Esophagus muscularis mucosa (tissue), 4 donors: ENCODE measurements around the gene CAPN2. TPM values are rescaled to one million over a fixed set of nuclear protein-coding genes. Genes with fewer than 3 reads are reported as not detected.

Experiments used
- DNase-seq: peaks from one replicate; pipeline ENCODE4 v3.0.0-alpha.2; 2017; ENCODE audit errors: extremely low spot score
- H3K27ac ChIP-seq, 4 donors: fragments of 200-600 bp; sonication (generic); replicated peaks in 1 of 4; 1 replicate in 3 of 4; 2 replicates in 1 of 4; pipeline ENCODE4 v1.5.1; 2016 to 2019; ENCODE audit warnings: mild to moderate bottlenecking in 1 of 4
- H3K27me3 ChIP-seq, 4 donors: fragments of 200-600 bp; sonication (generic); one replicate each; pipeline versions ENCODE4 v1.5.1 to v1.6.0; 2016 to 2019
- H3K36me3 ChIP-seq, 4 donors: fragments of 200-600 bp; sonication (generic); one replicate each; pipeline ENCODE4 v1.5.1; 2016 to 2019
- H3K4me1 ChIP-seq, 4 donors: fragments of 200-600 bp; sonication (generic); one replicate each; pipeline ENCODE4 v1.5.1; 2016 to 2019
- H3K4me3 ChIP-seq, 4 donors: fragments of 200-600 bp; sonication (generic); 1 replicate in 2 of 4; 2 replicates in 2 of 4; pipeline ENCODE4 v1.5.1; 2016 to 2019; ENCODE audit warnings: mild to moderate bottlenecking in 4 of 4, moderate library complexity in 1 of 4
- H3K9me3 ChIP-seq, 4 donors: fragments of 200-600 bp; sonication (generic); 1 replicate in 3 of 4; 2 replicates in 1 of 4; pipeline ENCODE4 v1.5.1; 2016 to 2019
- EP300 ChIP-seq: sonication (generic); formaldehyde crosslinking; IDR thresholded peaks from one replicate; pipeline ENCODE4 v1.6.1; 2017; ENCODE audit warnings: antibody characterized with exemption
- POLR2A ChIP-seq: fragments of 450-650 bp; IDR thresholded peaks from one replicate; pipeline ENCODE4 v1.6.1; 2017; ENCODE audit warnings: antibody characterized with exemption, moderate library complexity, mild to moderate bottlenecking, low read depth
- POLR2AphosphoS5 ChIP-seq, 2 donors: sonication (generic); formaldehyde crosslinking; IDR thresholded peaks; one replicate each; pipeline ENCODE4 v1.6.1; 2017; ENCODE audit warnings: antibody characterized with exemption in 2 of 2
- WGBS: methylation state at CpG from one replicate; pipeline ENCODE4 v1.1.5; 2018; 5-methylcytosine and 5-hydroxymethylcytosine counted together
- intact Hi-C: fragments of 100-400 bp; cut with DNase I; formaldehyde crosslinking; loops from one replicate; pipeline ENCODE4 v1.15.1; 2023
- total RNA-seq, 4 donors: library from RNA; depleted of rRNA; stranded (reverse); fragments of >200 nt; gene quantifications; one replicate each; pipeline versions ENCODE4 v1.1.0 to v1.2.1, GENCODE V29; 2016
- TF ChIP-seq, protein P1 (sequence below), 3 experiments: fragments of 200-600 bp in 2 of 3; fragments of 450-650 bp in 1 of 3; sonication (generic) in 2 of 3; IDR thresholded peaks; one replicate each; pipeline ENCODE4 v1.5.1; 2017 to 2019; ENCODE audit warnings: antibody characterized with exemption in 3 of 3, mild to moderate bottlenecking in 2 of 3, moderate library complexity in 1 of 3

The CAPN2 gene
- total RNA-seq, 4 donors from 2014 or later, result 91.9 to 231 (median 161) TPM

DNA sequence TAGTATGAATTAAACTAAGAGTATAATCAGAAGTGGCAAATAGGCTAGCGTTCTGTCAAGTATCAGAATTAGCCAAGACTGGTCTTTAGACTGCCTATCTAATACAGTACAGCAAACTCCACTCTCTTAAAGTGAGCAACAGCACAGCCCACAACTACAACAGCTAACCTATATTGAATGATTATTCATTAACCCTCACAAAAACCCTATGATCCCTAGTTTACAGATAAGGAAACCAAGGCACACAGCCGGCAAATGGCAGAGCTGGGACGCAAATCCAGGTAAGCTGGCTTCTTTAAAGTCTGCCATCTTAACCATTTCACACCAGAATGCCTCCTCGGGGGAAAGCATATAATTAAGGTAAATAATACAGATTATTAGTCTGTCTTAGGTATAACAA is 81.4 kb downstream of the CAPN2 start:
- Histone ChIP-seq H3K36me3 (peaks cover 23 to 86% (median 56%) of the 10 kb centered on the region in 4 donors), H3K9me3 (no peaks in the 10 kb centered on the region), H3K27ac (no peak overlapping the region), H3K27me3 (no peaks in the 10 kb centered on the region), H3K4me3 (no peak overlapping the region), H3K4me1 (no peaks in the 10 kb centered on the region)
- DNase-seq, result no peak
- WGBS, result 92% methylated on average over 4 of the region's 4 CpGs
- intact Hi-C loops, result no loop called here
- TF ChIP-seq, protein P1, sequence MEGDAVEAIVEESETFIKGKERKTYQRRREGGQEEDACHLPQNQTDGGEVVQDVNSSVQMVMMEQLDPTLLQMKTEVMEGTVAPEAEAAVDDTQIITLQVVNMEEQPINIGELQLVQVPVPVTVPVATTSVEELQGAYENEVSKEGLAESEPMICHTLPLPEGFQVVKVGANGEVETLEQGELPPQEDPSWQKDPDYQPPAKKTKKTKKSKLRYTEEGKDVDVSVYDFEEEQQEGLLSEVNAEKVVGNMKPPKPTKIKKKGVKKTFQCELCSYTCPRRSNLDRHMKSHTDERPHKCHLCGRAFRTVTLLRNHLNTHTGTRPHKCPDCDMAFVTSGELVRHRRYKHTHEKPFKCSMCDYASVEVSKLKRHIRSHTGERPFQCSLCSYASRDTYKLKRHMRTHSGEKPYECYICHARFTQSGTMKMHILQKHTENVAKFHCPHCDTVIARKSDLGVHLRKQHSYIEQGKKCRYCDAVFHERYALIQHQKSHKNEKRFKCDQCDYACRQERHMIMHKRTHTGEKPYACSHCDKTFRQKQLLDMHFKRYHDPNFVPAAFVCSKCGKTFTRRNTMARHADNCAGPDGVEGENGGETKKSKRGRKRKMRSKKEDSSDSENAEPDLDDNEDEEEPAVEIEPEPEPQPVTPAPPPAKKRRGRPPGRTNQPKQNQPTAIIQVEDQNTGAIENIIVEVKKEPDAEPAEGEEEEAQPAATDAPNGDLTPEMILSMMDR (IDR thresholded peaks at IDR 0.05), result no peak
- no peak for TF ChIP-seq EP300
- no peak for TF ChIP-seq POLR2A
- TF ChIP-seq POLR2AphosphoS5 (IDR thresholded peaks at IDR 0.05), result no peak

DNA sequence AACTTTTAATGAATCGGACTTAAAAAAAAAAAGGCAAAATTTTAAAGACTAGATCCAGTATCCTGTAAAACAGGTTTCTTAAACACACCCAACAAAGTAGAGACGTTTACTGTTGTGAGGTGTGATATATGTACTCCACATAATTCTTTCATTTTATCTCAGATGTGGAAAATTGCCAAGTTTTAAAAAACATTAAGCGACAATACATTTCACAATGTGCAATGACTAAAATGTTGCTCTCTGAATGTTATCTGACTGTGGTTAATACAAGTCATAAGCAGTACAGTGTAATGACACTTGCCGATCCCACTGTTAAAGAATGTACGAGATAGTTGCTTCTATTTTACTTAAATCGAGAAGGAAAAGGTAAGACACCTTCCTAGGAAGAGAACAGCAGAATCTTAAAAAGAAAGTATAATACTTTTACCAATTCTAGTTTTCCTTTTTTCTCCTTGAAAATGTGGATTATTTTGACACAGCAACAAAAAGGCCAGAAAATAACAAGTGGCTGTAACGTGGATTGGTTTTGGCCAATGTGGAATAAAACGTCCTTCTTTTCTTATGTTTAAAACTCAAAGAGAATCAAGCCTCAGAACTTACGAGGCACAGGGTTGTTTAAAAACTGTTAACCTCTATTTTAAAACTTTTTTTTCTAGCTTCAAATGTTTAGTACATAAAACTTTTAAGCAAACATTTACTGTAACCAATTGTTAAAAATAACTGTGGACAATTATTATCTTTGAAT is 82.0 kb downstream of the CAPN2 start:
- Histone ChIP-seq H3K27me3 (no peaks in the 10 kb centered on the region), H3K4me1 (no peaks in the 10 kb centered on the region), H3K4me3 (no peak overlapping the region), H3K36me3 (peaks cover 26 to 86% (median 62%) of the 10 kb centered on the region in 4 donors), H3K27ac (no peak overlapping the region), H3K9me3 (no peaks in the 10 kb centered on the region)
- no peak for DNase-seq
- intact Hi-C loops, result no loop called here
- TF ChIP-seq EP300, result no peak
- no peak for TF ChIP-seq POLR2AphosphoS5 (IDR thresholded peaks at IDR 0.05)
- no peak for TF ChIP-seq POLR2A
- TF ChIP-seq, protein P1 (IDR thresholded peaks at IDR 0.05), result no peak
- 85% methylated on average over 9 of the region's 9 CpGs for WGBS

DNA sequence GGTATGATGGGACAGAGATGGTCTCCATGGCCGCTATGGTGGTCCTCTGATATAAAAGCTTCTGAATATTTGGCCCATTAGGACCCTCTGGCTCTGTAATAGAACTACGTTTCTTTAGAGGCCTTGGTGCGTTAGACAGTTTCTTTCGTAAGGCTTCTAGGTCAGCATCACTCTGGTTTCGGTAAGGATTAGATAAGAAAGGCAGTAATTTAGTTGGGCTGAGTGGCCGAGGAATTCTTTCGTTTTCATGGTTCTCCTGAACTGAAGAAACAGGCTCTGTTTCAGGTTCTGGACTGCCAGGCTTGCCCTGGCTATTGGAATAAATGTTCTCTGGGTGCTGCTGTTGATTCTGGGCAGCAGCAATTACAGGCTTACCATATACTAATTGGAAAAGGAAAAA is 83.9 kb downstream of the CAPN2 start:
- no peak overlapping the region for H3K27ac ChIP-seq
- H3K36me3 ChIP-seq, result peaks cover 39 to 94% (median 77%) of the 10 kb centered on the region in 4 donors
- intact Hi-C loops, result no loop called here
- H3K9me3 ChIP-seq, result no peaks in the 10 kb centered on the region
- H3K27me3 ChIP-seq, result no peaks in the 10 kb centered on the region
- no peaks in the 10 kb centered on the region for H3K4me1 ChIP-seq
- TF ChIP-seq, protein P1 (IDR thresholded peaks at IDR 0.05), result no peak
- no peak for TF ChIP-seq EP300
- TF ChIP-seq POLR2A, result no peak
- TF ChIP-seq POLR2AphosphoS5 (IDR thresholded peaks at IDR 0.05), result no peak
- DNase-seq, result no peak
- H3K4me3 ChIP-seq, result no peak overlapping the region
- 94% methylated on average over 7 of the region's 7 CpGs for WGBS

DNA sequence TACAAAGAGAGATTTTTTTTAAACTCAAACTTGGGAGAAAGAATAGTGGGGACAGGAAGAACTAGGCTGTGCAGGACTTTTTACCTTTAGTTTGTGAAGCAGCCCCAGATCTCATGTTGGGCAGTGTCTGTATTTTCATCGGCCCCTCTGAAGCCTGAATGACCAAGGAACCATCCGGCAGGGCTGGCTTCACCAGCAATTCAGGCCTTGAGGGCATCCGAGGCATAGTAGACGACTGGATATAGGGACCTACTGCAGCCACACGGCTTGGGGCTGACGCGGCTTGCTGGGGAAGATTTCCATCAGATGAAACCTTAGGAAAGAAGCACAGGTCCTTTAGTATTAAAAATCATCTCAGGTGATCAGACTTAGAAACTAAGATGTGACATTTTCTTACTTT is 89.7 kb downstream of the CAPN2 start:
- TF ChIP-seq POLR2A (no peak), EP300 (no peak), POLR2AphosphoS5 (IDR thresholded peaks at IDR 0.05) (no peak)
- TF ChIP-seq, protein P1 (IDR thresholded peaks at IDR 0.05), result no peak
- intact Hi-C loops, result no loop called here
- Histone ChIP-seq H3K9me3 (no peaks in the 10 kb centered on the region), H3K4me3 (no peak overlapping the region), H3K36me3 (peaks cover 57 to 93% (median 84%) of the 10 kb centered on the region in 4 donors), H3K27me3 (no peaks in the 10 kb centered on the region), H3K4me1 (no peaks in the 10 kb centered on the region), H3K27ac (no peak overlapping the region)
- WGBS, result 95% methylated on average over 7 of the region's 7 CpGs
- no peak for DNase-seq
